ENCODE results near the gene GSTA1.
"Not testable (repeated sequence)": the region's sequence is repeated elsewhere in the genome, so short reads cannot be mapped to it uniquely, and the experiment has no call there.

GRCh38 chr6:52747301-52747700 lies 56.3 kb downstream of the GSTA1 start:
- not testable (repeated sequence) for TF ChIP-seq DPF2 (IDR thresholded peaks at IDR 0.05); CBX5 (IDR thresholded peaks at IDR 0.05; ENCODE audit: borderline replicate concordance, low read depth); MTA3 (IDR thresholded peaks at IDR 0.05; ENCODE audit: borderline replicate concordance); BRD9 (IDR thresholded peaks at IDR 0.05; ENCODE audit: low read depth, partially characterized antibody); ATF3 (IDR thresholded peaks at IDR 0.05); ATF3 (CRISPR knock-in tag; conservative IDR thresholded peaks at IDR 0.05); POLR2AphosphoS2 (IDR thresholded peaks at IDR 0.05; ENCODE audit: low read length); ILF3 (IDR thresholded peaks at IDR 0.05; ENCODE audit: borderline replicate concordance); STAT5B (CRISPR knock-in tag; IDR thresholded peaks at IDR 0.05); HMG20B (CRISPR knock-in tag; IDR thresholded peaks at IDR 0.05); RBM39 (optimal IDR thresholded peaks at IDR 0.05; ENCODE audit: low read depth, low read length)

All from K562 (cell line).